GM12891 (cell line): ENCODE measurements around the gene SNAPIN.

ENCODE experiments used
- PAX5 ChIP-seq: IDR thresholded peaks from 2 replicates; pipeline ENCODE4 v1.6.1; 2011; ENCODE audit warnings: low read length, moderate library complexity, mild to moderate bottlenecking; ENCODE audit not compliant: insufficient read depth, severe bottlenecking
- POLR2A ChIP-seq: IDR thresholded peaks from 2 replicates; pipeline ENCODE4 v1.6.1; 2011; ENCODE audit warnings: low read depth, low read length, control low read depth
- POLR2AphosphoS5 ChIP-seq: IDR thresholded peaks from 2 replicates; pipeline ENCODE4 v1.6.1; 2011; ENCODE audit warnings: low read depth, low read length, control low read depth
- POU2F2 ChIP-seq: IDR thresholded peaks from 2 replicates; pipeline ENCODE4 v1.6.1; 2011; ENCODE audit warnings: low read depth, mild to moderate bottlenecking, control low read depth, low read length, moderate library complexity
- SPI1 ChIP-seq: IDR thresholded peaks from 2 replicates; pipeline ENCODE4 v1.6.1; 2011; ENCODE audit warnings: low read depth, low read length, control low read depth
- TAF1 ChIP-seq: IDR thresholded peaks from 2 replicates; pipeline ENCODE4 v1.6.1; 2011; ENCODE audit warnings: low read depth, low read length, control low read depth

DNA sequence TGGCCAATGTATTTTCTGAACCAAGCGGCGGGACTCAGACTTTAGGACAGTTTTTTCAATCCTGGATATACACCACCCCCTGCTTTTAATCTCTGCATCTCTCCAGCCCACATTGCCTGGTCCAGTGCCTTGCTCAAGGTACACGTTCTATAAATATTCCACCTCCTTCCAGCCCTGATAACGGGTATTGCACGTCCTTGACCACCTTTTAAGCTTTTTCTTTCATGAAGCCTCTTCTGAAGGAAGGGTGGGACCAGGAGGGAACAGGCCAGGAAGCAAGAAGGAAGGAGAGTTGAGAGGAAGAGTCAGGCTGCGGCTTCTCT, 49.0 kb upstream of the SNAPIN start:
- TF ChIP-seq TAF1 (no peak), POLR2AphosphoS5 (no peak), POLR2A (no peak), SPI1 (no peak), PAX5 (no peak), POU2F2 (no peak)
